ENCODE results near the gene EPYC. TPM values are rescaled to one million over a fixed set of nuclear protein-coding genes. Genes with fewer than 3 reads are reported as not detected.
A peak's percentile ranks its signal among the peaks of the same experiment; 100 is the strongest.

EPYC gene
- total and polyA plus RNA-seq, 2 of the 4 experiments (the other 2 are of a cell fraction) = not detected

DNA sequence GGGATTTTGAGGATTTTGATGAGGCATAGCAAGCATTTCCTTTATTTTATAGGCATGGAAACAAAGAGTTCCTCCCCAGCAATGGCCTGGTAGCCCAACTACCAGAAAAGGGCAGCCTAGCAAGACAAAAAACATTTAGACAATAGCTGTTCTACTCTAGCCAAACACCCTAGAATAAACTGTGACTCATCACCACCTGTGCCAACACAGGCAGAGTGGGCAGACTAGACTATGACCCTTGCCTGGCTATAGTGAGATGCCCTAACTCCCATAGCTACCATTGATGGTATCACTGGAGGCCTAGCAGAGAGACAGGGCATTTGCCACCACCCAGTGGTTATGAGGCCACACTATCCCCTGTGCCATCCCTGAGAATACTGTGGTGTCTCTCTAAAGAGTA, 34.3 kb downstream of the EPYC start:
- Histone ChIP-seq H2BK20ac (ENCODE audit: low read depth, low read length) (peak overlapping the region; percentile 24; the same call in 1 of the 2 replicates), H4K5ac (ENCODE audit: low read depth, low read length) (no peak overlapping the region), H3K9ac (ENCODE audit: low read depth, low read length) (no peak overlapping the region), H3K27me3 (ENCODE audit: control insufficient read depth, insufficient read depth, low read length) (no peaks in the 10 kb centered on the region), H3K9me1 (ENCODE audit: insufficient read depth, low read length) (0 out of 2 replicates have a peak, but pooled peaks cover 4% of the 10 kb centered on the region), H3K4me1 (ENCODE audit: control insufficient read depth, insufficient read depth, low read length) (peaks cover 10% of the 10 kb centered on the region), H2BK5ac (ENCODE audit: low read depth, low read length, poor library complexity, severe bottlenecking) (no peak overlapping the region), H2AK5ac (ENCODE audit: low read depth, low read length) (peak overlapping the region; percentile 20; the same call in 1 of the 2 replicates), H2AK9ac (replicated peaks; ENCODE audit: low read depth, low read length, poor library complexity) (no peak overlapping the region), H3K18ac (ENCODE audit: low read depth, low read length) (no peak overlapping the region), H2BK120ac (ENCODE audit: low read depth, low read length) (peak overlapping the region; percentile 29; the same call in 1 of the 2 replicates), H3K79me1 (ENCODE audit: low read depth in 1 of 2, low read length in 2 of 2) (no peaks in the 10 kb centered on the region), H3K56ac (ENCODE audit: extremely low read depth, insufficient read depth, low read length) (no peak overlapping the region), H3K36me3 (ENCODE audit: control insufficient read depth, insufficient read depth, low read length) (no peaks in the 10 kb centered on the region), H3K4me3 (ENCODE audit: insufficient read depth, low read depth, low read length) (no peak overlapping the region), H4K8ac (ENCODE audit: low read depth in 2 of 2, low read length in 2 of 2) (no peak overlapping the region), H3K27ac (ENCODE audit: insufficient read depth, low read length) (no peak overlapping the region), H3K4ac (ENCODE audit: low read depth, low read length) (peak overlapping the region; percentile 1; the same call in 1 of the 2 replicates), H3K14ac (replicated peaks; ENCODE audit: low read depth, low read length) (0 out of 2 replicates have a peak overlapping the region, but pooled peaks have one; percentile 3), H4K91ac (ENCODE audit: insufficient read depth, low read depth, low read length) (no peak overlapping the region), H3K9me3 (ENCODE audit: control insufficient read depth, insufficient read depth, low read length) (no peaks in the 10 kb centered on the region), H3K4me2 (ENCODE audit: low read depth, low read length) (no peak overlapping the region), H2BK15ac (ENCODE audit: low read depth, low read length) (no peak overlapping the region), H3K23ac (ENCODE audit: low read depth, low read length) (no peak overlapping the region), H2AFZ (replicated peaks; ENCODE audit: low read length, poor library complexity) (no peak overlapping the region), H4K20me1 (ENCODE audit: insufficient read depth, low read length) (no peaks in the 10 kb centered on the region)
- ATAC-seq (ENCODE audit: low read depth) = no peak
- CTCF ChIA-PET = interaction anchor here (0.7 to 2.6 kb wide), 3 partner anchors 11 to 208 kb away, joined by 3 to 9 read pairs (median 4); no protein-coding TSS in a partner anchor
- DNase-seq = peak; percentile 12
- TF ChIP-seq, protein P1, sequence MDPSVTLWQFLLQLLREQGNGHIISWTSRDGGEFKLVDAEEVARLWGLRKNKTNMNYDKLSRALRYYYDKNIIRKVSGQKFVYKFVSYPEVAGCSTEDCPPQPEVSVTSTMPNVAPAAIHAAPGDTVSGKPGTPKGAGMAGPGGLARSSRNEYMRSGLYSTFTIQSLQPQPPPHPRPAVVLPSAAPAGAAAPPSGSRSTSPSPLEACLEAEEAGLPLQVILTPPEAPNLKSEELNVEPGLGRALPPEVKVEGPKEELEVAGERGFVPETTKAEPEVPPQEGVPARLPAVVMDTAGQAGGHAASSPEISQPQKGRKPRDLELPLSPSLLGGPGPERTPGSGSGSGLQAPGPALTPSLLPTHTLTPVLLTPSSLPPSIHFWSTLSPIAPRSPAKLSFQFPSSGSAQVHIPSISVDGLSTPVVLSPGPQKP (IDR thresholded peaks at IDR 0.05; ENCODE audit: borderline replicate concordance, low read depth, low read length) = no peak
- TF ChIP-seq RCOR1 (IDR thresholded peaks at IDR 0.05; ENCODE audit: insufficient replicate concordance, low read length) (no peak), MAZ (IDR thresholded peaks at IDR 0.05; ENCODE audit: borderline replicate concordance, low read depth, low read length) (no peak), FOS (IDR thresholded peaks at IDR 0.05; ENCODE audit: low read depth, low read length) (no peak), CHD1 (IDR thresholded peaks at IDR 0.05; ENCODE audit: low read depth, low read length) (no peak), MAFK (IDR thresholded peaks at IDR 0.05; ENCODE audit: low read depth, low read length) (no peak), RFX5 (IDR thresholded peaks at IDR 0.05; ENCODE audit: low read depth, low read length) (no peak), RAD21 (IDR thresholded peaks at IDR 0.05; ENCODE audit: low read length) (no peak)
- TF ChIP-seq, protein P2, sequence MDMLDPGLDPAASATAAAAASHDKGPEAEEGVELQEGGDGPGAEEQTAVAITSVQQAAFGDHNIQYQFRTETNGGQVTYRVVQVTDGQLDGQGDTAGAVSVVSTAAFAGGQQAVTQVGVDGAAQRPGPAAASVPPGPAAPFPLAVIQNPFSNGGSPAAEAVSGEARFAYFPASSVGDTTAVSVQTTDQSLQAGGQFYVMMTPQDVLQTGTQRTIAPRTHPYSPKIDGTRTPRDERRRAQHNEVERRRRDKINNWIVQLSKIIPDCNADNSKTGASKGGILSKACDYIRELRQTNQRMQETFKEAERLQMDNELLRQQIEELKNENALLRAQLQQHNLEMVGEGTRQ (IDR thresholded peaks at IDR 0.05; ENCODE audit: low read depth, low read length) = no peak
- in situ Hi-C loops (cut with MboI; ENCODE audit: low sequenced_read_pairs) (loop anchor here (5.0 to 25.0 kb wide), 2 partner anchors 382 to 1667 kb away; no protein-coding TSS in a partner anchor), intact Hi-C loops (cut with micrococcal nuclease) (no loop called here), dilution Hi-C loops (cut with HindIII; ENCODE audit: low sequenced_read_pairs, unreplicated experiment) (no loop called here)
- no TSS peak for BruUV-seq (replicated peaks)
- POLR2A ChIA-PET (ENCODE audit: unreplicated experiment) = no interaction called here

All from IMR-90 (cell line).